DMS153 (cell line): Measurements from ENCODE around the gene MOSPD3.

ENCODE experiments used
- DNase-seq: peaks from one replicate; lab custom pipeline; 2025; lab: John Stamatoyannopoulos, UW

MOSPD3 gene

GRCh38 chr7:100575206-100575631, 37.1 kb upstream of the MOSPD3 start:
- no peak for DNase-seq

- no peak for DNase-seq
Observed at GRCh38 chr7:100575746-100576383, 36.5 kb upstream of the MOSPD3 start.

GRCh38 chr7:100576384-100576993, 35.9 kb upstream of the MOSPD3 start:
- no peak for DNase-seq

GRCh38 chr7:100577103-100577502, 35.2 kb upstream of the MOSPD3 start:
- no peak for DNase-seq

- DNase-seq, result no peak
Observed at GRCh38 chr7:100577507-100577906, 34.8 kb upstream of the MOSPD3 start.

GRCh38 chr7:100578246-100579183, 33.8 kb upstream of the MOSPD3 start:
- DNase-seq, result no peak

- DNase-seq, result no peak
Observed at GRCh38 chr7:100580466-100581283, 31.7 kb upstream of the MOSPD3 start.

GRCh38 chr7:100582041-100582579, 30.2 kb upstream of the MOSPD3 start:
- DNase-seq, result no peak

GRCh38 chr7:100582650-100583049, 29.7 kb upstream of the MOSPD3 start:
- no peak for DNase-seq

GRCh38 chr7:100583132-100584053, 28.9 kb upstream of the MOSPD3 start:
- DNase-seq, result no peak

GRCh38 chr7:100584054-100584682, 28.2 kb upstream of the MOSPD3 start:
- DNase-seq, result no peak

- DNase-seq, result no peak
Observed at GRCh38 chr7:100584683-100585510, 27.4 kb upstream of the MOSPD3 start.

- peak; percentile 14 for DNase-seq
Observed at GRCh38 chr7:100585511-100586265, 26.7 kb upstream of the MOSPD3 start, which contains the start of gene LRCH4. Gene LRCH4 (minus strand): TSS chr7:100586129. CDS start chr7:100586100, 29 bp downstream.

GRCh38 chr7:100586266-100587025, 25.9 kb upstream of the MOSPD3 start, which contains the start of gene FBXO24:
Gene FBXO24 (plus strand): TSS chr7:100586328. CDS start chr7:100586626, 298 bp downstream.
- DNase-seq, result peak; percentile 100

GRCh38 chr7:100588438-100588837, 23.9 kb upstream of the MOSPD3 start:
- DNase-seq, result no peak

GRCh38 chr7:100589341-100589947, 22.9 kb upstream of the MOSPD3 start:
- DNase-seq, result no peak
